Epidermal melanocyte (primary cell): ENCODE results near the gene GID8.
A peak's percentile ranks its signal among the peaks of the same experiment; 100 is the strongest.

Experiments
- DNase-seq: peaks from one replicate; pipeline ENCODE4 v3.0.0; 2011; ENCODE audit warnings: low spot score; ENCODE audit not compliant: insufficient read length

GID8 gene

DNA sequence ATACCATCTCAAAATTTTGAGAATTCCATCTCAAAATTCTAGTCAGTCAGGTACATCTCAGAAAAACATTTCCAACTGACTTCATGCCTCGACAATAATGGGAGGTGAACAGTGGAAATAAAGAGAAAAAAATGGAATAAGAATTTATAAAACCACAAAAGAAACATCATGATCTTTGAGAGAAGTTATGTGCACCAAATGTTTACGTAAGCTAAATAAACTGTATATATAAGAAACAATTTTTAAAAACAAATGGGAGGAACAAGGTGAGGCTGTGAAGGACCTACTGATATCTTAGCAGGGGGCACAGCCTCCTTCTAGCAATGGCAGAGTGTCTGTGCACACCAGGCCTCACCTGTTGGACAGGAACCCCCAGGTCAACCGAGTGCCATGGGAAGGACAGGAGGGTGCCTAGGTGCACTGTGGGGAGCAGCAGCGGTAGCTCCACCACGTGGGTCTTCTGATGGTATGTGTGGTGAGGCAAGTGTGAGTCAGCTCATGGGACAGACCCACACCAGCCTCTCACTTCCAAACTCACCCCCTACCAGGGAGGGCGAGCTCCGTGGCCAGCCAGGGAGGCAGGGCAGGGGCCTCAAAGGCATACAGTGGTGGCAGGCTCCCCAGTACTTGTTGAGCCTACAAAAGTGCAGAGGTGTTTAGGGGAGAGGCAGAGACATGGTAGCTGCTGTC is 34.9 kb upstream of the GID8 start:
- DNase-seq: no peak

DNA sequence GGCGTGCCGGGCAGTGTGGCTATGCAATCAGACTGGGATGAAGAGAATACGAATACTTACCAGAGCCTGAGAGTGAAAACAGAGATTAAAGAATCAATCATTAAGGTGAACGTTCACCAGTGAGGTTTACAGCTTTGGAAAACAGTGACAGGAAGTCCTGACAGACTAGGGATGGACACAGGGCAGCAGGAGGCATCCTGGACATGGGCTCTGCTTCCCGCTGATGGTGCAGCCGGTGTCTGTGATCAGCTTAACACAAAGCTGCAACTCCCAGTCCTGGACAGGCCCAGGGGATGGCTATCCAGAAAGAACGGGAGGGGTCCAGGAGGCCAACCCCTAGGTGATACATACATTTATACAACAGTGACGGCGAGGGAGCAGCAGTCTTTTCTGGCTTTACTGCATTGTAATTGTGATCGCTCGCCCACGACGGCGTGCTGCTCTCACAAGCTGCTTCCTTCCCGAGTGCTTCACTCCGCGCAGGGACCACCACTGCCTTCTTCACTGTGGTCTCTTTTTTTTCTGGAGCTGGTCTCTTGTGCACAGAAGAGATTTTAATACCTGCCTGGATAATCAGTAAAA is 32.3 kb upstream of the GID8 start:
- no peak for DNase-seq

DNA sequence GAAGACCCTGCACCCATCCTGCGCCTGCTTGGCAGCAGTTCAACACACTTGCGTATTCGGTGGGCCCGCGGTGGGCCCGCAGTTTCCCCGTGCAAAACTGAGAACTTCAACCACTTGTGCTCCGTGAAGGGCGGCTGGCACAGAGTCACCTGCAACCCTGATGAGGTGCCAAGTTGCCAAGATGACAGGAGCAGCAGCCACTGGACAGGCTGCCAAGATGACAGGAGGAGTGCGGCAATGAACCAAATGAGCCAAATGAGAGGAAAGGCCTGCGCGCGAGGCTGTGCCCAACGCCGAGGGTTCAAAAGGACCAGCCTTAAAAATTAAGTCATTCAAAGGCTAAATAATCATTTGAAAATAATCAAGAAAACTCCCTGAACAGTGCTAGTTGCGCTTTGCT is 31.7 kb upstream of the GID8 start:
- DNase-seq: no peak

DNA sequence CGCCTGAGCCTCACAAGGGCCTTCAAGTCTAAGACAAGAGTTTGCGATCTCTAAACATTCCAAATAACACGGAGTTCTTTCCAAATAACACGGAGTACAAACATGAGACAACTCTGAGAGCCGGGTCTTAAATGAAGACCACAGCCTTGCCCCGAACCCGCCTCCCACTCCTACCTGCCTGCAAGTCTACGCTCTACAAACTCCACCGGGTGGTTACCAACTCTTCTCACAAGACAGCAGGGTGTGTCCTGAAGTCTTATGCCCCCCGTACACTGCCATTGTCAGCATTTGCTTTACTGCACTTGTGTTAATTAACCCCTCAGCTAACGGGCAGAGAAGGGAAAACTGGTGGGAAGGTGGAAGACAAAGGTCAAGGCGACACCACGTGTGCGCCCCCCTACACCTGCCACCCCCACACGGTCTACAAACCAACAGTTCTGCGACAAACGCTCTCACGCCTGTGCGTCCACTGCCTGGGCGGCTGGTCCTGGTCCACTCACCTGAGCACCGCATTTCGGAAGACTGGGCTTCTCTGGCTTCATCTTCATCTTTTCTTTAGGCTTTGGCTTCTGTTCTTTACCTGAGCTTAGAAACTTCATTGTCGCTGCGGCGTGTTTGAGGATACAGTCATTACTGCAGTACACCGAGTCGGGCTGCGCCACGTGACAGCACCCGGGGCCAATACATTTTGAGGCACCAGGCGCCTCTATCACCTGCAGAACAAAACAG is 31.1 kb upstream of the GID8 start:
- DNase-seq: no peak

DNA sequence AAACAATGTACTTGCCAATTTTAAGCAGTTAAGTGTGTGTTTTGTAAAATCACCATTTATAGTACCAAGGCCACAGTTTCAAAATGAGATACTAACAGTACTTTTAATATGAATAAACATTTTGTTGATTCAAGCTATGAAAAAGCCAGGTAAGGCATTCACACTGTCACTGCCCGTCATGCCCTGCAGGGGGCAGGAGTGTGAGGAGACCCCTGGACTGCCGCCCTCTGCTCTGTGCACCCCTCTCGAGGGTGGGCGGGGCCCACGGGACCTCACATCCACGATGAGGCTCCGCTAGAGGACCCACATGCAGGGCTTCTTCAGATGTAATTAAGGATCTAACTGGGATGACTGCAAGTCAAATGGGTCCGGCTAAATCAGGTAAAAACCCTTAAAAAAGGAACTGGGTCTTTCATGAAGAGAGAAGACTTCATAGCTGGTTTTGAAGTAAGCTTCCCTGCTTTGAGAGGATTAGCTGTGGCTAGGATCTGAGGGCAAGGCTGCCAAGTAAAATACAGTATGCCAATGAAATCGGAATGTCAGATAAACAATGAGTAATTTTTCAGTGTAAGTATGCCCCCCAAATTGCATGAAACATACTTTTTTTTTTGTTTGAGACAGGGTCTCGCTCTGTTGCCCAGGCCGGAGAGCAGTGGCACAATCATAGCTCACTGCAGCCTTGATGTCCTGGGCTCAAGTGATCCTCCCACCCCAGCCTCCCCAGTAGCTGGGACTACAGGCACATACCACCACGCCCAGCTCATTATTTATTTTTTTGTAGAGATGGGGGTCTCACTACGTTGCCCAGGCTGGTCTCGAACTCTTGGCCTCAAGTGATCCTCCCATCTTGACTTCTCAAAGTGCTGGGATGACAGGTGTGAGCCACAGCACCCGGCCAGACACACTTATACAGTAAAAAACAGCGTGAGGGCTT is 30.3 kb upstream of the GID8 start:
- no peak for DNase-seq

DNA sequence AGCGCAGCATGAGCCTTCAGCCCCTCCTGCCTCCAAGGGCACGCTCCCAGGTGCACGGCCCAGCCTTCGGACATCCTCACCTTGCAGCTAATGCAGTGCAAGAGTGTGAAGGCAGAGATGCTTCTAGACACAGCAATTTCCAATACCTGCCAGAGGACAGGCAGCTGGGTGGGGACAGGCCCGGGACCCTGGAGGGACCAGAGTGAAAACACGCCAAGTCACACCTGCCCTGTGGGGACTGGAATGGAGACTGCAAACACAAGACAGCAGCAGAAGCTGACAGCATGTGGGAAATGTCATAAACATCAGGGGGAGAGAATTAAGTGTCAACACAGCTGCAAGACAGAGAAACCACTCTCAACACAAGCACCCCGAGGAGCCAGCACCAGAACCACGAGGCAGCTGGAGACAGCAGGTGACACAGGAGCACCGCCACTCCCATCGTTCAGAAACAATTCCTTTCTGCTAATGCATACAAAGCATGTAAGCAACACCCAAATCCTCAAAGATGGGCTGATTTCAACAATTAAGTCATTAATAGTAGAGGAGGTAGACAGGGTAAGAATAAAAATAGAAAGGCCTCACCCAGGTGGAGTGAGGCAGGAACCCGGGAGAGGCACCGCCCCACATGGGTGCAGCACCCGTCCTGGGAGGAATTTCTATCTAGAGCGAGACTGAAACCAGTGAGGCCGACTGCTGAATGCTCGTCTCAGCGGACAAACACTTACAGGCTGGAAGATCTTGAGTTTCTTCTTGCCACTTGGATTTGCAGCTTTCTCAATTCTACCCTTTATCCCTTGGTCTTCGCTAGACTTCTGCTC is 28.8 kb upstream of the GID8 start:
- DNase-seq: no peak

DNA sequence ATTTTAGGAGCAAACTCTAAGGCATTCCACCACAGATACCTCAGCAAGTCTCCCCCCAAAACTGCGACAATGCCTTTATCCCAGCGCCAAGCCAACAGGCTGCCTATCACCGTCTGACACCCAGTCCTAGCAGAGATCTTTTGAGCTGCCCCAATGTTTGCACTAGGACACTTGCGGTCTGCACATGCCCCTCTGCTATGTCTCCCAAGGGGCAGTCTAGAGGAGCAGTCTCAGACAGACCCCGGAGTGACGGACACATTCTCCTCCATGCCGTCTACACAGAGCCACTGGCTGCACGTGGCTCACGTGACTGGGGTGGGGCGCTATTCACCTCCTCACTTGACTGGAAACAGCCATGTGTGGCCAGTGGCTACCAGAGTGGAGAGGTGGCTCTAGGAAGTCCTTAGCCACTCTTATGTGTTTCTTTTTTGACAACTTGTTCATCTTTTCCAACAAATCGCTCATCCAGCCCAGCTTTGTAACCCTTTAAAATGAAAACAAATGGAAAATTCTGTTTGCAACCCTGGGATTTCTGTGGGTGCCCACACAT is 27.7 kb upstream of the GID8 start:
- DNase-seq: no peak

DNA sequence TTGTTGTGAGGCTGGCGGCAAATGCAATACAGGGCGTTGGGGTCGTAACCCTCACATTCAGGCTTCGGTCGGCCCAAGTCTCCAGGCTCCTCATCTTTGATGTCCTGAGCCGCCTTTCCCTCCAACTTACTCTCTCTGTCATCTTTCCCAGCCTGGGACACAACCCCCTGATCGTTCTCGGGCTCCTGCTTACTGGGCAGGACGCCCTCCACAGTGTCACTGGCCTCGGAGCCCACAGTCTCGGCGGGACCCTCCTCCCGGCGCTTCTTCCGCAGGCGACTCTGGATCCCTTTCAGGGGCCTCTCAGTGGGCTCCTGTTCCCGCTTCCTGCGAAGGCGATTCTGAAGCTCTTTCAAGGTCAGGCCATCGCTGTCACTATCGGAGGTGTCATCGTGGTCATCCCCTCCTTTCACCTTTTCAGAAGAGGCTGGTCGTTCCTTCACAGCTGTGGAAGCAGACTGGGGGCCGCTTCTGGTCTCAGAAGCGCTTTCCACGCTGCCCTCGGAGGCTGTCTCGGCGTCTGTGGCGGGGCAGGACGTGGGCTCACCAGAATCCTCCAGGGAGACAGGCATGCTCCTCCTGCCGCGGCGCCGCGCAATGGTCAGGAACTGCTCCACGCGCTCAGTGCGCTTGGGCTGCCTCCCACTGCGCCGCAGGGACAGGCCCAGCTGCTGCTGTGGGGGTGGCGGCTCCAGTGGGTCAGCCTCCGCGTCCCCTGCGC is 27.0 kb upstream of the GID8 start:
- no peak for DNase-seq

DNA sequence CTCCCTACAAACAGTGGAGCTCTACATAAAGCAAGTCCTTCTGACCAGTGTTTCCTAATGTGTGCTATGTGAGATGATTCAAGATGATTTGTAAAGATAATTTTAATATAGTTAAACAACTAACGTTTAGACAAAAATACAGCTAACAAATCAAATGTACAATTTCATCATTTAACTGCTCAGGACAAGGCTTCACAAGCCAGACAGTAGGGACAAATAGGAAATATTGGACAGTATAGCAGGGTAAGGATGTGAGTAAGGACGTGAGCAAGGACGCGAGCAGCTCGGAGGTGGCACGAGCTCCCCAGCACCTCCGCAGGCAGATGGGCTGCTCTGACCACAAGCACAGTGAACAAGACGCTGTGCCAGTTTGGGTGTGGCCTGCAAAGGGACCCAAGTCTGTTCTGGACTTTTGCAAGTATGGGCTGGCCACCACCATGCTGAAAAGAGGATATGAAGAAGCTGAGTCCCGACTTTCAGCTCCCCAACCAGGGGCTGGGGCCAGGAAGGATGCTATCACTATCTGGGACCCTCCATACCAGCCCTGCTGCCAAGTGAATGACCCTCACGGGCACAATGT is 26.2 kb upstream of the GID8 start:
- no peak for DNase-seq

DNA sequence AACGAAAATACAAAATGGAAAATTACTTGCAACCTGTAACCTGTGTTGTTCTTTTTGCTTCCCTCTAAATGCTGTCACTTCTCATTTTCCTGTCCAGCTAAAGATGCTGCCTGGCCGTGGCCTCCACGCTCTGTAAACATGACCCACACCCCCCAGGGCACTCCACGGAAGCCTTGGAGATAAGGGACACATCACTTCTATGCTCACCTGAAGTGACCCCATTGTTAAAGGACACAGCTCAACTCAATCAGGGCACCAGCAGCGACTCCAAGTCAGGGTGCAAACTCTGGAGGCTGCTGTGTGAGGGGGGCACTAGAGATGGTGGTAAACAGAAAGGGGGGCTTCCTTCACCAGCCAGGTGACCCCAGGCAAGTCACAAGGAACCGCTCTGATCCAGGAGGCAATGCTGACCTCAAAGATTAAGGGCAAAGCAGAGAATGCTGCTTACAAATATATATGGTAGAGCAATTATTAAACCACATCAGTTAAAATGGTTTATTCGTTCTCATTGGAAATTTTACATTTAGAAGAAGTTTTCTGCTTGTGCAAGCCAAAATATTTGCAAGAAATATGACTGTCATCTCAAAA is 24.8 kb upstream of the GID8 start:
- no peak for DNase-seq

DNA sequence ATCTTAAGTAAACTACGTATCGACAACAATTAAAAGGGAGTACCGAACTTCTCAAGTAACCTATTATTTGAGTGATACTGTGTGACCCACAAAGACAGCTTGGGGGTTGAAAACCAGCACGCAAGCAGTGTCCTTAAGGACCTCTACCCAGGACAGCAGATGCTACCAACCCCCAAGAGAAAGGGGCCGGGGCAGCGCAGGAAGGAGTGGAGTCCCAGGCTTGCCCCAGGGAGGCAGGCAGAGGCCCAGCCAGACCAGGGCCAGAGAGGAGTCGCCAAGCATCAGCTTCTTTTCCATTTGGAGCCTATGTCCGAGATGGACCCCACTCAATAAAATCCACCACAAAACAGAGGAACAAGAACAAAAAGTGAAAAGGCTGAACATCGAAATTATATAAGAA is 23.5 kb upstream of the GID8 start:
- no peak for DNase-seq

DNA sequence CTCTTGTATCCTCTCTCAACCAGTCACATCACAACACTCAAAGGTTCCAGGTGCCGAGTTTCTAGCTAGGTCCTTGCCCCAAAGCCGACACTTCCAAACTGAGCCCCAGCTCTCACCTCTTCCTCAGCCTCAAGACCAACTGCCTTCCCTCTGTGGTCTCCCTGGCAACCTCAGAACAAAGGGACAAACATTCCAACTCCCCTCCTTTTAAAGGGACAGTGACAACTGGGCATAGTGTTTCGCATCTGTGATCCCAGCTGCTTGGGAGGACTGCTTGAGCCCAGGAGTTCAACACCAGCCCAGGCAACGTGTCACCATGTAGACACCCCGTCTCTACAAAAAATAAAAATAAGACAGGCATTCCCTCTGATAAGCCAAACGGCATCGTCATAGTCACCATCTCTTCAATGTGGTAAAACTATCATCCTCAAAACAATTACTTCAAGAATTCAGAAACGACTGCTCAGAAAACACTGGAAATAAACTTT is 22.9 kb upstream of the GID8 start:
- DNase-seq: peak; percentile 50

DNA sequence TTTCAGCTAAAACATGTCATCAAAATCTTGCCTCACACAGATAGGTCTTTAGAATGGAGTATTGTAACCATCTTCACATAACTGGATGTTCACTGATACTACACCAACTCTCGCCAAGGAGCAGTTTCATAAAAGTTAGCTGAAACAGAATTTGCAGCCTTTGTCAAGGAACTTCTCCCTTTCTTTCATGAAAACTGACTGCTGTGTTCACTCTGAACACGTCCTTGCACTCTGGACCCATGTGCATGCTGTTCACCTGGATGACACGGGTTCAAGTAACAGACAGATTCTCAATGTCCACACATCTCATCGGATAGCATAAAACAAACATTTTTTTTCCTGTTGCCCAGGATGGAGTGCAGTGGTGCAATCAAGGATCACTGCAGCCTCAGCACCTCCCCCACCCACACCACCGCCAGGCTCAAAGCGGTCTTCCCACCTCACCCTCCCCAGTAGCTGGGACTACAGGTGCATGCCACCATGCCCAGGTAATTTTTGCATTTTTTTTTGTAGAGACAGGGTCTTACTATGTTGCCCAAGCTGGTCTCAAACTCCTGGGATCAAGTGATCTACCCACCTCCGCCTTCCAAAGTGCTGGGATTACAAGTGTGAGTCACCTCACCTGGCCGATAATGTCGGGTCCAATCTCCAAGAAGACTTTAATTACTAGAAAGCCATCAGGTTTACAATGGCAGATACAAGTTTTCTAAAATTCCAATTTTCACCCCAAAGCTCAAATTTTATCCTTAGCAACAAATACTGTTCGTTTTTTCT is 21.1 kb upstream of the GID8 start:
- no peak for DNase-seq

DNA sequence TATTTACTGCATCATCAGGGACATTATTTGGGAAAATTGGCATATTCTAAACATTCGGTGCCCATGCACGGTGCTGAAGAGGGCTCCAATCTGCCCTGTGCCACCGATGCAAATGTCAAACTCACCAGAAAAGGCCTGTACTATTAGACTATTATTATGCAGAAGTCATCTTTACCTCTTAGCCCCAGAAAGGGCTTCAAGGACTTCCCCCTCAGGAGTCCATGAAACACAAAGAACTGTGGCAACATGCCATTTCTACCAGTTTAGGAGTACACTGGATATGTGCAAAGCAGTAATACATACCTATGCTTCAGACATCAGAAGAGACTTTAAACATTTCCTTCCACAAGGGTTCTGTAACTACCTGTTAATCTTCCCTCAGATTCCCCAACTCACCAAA is 20.2 kb upstream of the GID8 start:
- DNase-seq: no peak

DNA sequence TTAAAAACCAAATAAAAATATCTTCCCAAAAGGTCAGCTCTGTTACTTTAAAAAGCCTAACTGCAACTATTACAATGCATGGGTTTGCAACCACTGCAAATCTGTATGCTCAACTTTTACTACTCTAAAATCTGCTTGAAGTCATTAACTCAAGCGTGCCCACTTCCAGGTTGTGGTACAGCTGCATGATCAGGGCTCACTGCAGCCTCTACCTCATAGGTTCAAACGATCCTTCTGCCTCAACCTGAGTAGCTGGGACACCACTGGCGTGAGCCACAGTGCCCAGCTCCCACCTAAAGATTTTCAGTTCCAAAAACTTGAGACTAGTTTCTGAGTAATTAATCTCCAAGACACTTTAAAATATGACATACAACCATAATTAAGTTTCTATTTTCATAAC is 19.8 kb upstream of the GID8 start:
- no peak for DNase-seq

DNA sequence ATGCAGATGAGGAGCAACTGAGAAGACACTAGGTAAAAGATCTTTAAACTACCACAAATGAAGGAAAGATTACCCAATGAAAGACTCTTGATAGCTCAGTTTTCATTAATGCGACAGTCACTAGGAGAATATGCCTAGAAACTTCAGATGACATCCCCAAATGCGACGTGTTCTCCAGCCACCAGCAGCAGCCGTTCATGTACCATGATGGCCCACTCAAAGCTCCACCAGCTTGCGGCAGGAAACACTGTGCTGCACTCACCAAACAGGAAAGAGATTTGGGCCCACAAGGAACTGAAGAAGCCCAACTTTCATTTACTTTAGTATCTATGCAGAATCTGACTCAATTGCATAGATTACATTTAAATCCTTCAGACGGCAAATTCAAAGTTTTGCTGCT is 19.1 kb upstream of the GID8 start:
- no peak for DNase-seq

DNA sequence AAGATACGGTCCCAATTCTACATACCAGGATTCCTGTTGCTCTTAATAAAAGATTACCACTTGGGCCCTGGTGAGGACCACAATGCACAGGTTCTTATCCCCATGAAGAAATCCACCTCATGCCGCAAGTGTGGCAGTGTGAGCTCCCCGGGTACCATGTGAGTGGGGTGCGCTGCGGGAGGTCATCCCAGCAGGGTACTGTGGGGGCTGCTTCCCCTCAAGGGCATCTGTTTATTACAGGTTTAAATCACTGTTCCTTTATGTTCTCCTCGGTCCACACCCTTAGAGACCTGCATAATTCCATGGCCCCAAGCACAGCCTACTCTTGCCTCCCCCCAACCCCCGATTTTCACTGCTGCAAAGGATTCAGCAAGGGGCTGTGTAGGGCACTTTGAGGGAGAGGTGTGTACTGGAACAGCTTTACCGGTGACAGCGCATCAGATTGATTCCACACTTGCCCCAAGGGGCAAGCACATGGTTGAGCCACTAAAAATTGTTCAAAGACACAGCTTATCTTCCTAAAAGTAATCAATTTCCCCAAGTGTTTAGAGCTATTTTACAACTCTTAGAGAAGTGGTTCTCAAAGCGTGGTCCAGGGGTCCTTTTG is 17.8 kb upstream of the GID8 start:
- DNase-seq: no peak

DNA sequence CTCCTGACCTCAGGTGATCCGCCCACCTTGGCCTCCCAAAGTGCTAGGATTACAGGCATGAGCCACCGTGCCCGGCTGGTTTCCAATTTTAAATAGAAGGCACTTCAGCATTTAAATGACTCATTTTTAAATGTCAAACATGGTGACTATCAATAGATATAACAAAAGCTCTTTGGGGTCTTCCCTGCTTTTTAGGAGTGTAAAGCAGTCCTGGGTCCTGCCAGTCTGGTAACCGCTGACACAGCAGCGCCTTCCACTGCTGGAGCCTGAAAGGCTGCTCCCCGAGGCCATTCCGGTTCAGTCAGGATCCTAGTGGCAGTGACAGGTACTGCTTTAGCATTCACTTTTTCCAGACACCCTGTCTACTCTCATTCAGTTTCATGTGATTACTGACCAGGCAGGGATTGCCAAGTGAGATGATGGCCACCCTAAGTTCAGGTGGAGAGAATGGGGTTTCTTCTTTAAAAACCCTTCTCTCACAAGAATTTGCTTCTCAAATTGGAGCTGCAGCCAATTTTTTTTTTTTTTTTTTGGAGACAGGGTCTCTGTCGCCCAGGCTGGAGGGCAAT is 16.7 kb upstream of the GID8 start:
- DNase-seq: peak; percentile 48
